IMR-90 (cell line): ENCODE results near the gene CATSPERB. TPM values are rescaled to one million over a fixed set of nuclear protein-coding genes. Genes with fewer than 3 reads are reported as not detected.

Source experiments
- ATAC-seq: fragments of 200-7000 bp; cut with Tn5 transposase; 2 replicates; pipeline ENCODE4 v1.9.1; 2020; ENCODE audit warnings: low read depth, mild to moderate bottlenecking, moderate library complexity
- BruUV-seq: library from RNA; stranded (reverse); fragments of 400-500 nt; replicated peaks from 2 replicates; lab custom pipeline; 2021; lab: Mats Ljungman, UMichigan
- CTCF ChIA-PET: fragments of 300-600 bp; formaldehyde crosslinking; extraction: SDS; loops from one replicate; lab custom pipeline; 2021; ENCODE audit warnings: antibody characterized with exemption; lab: Yijun Ruan, JAX
- POLR2A ChIA-PET: fragments of 300-600 bp; sonication (Branson Sonifier 250); formaldehyde crosslinking; loops from one replicate; lab custom pipeline; 2022; ENCODE audit warnings: antibody characterized with exemption; ENCODE audit not compliant: unreplicated experiment; lab: Charles Lee
- DNase-seq: peaks from one replicate; pipeline ENCODE4 v3.0.0; 2013
- H2AFZ ChIP-seq: replicated peaks from 2 replicates; pipeline ENCODE3; 2013; ENCODE audit warnings: low read length, mild to moderate bottlenecking; ENCODE audit not compliant: poor library complexity
- H2AK5ac ChIP-seq: 2 replicates; pipeline ENCODE4 v1.6.1; 2013; ENCODE audit warnings: low read depth, low read length, inconsistent platforms
- H2AK9ac ChIP-seq: replicated peaks from 2 replicates; pipeline ENCODE3; 2013; ENCODE audit warnings: mild to moderate bottlenecking, low read depth, low read length, moderate library complexity; ENCODE audit not compliant: poor library complexity
- H2BK120ac ChIP-seq: 2 replicates; pipeline ENCODE4 v1.6.1; 2013; ENCODE audit warnings: low read depth, low read length, inconsistent platforms
- H2BK15ac ChIP-seq: 3 replicates; pipeline ENCODE4 v1.6.1; 2013; ENCODE audit warnings: low read depth, low read length, inconsistent platforms
- H2BK20ac ChIP-seq: 2 replicates; pipeline ENCODE4 v1.6.1; 2013; ENCODE audit warnings: low read depth, mild to moderate bottlenecking, inconsistent platforms, low read length, moderate library complexity
- H2BK5ac ChIP-seq: 2 replicates; pipeline ENCODE4 v1.6.1; 2013; ENCODE audit warnings: mild to moderate bottlenecking, low read depth, low read length, inconsistent platforms; ENCODE audit not compliant: poor library complexity, severe bottlenecking
- H3K14ac ChIP-seq: replicated peaks from 2 replicates; pipeline ENCODE4 v1.6.1; 2013; ENCODE audit warnings: low read depth, low read length, inconsistent platforms
- H3K18ac ChIP-seq: 2 replicates; pipeline ENCODE4 v1.6.1; 2013; ENCODE audit warnings: low read depth, low read length, control low read depth
- H3K23ac ChIP-seq: 2 replicates; pipeline ENCODE4 v1.6.1; 2013; ENCODE audit warnings: low read depth, low read length, inconsistent platforms
- H3K27ac ChIP-seq: 2 replicates; pipeline ENCODE4 v1.5.1; 2013; ENCODE audit warnings: mild to moderate bottlenecking, control low read depth, low read length; ENCODE audit not compliant: insufficient read depth
- H3K27me3 ChIP-seq: 2 replicates; pipeline ENCODE4 v1.6.1; 2013; ENCODE audit warnings: low read length; ENCODE audit not compliant: control insufficient read depth, insufficient read depth
- H3K36me3 ChIP-seq: 2 replicates; pipeline ENCODE4 v1.6.1; 2013; ENCODE audit warnings: low read length, mixed read lengths; ENCODE audit not compliant: control insufficient read depth, insufficient read depth
- H3K4ac ChIP-seq: 2 replicates; pipeline ENCODE4 v1.6.1; 2013; ENCODE audit warnings: low read depth, low read length, inconsistent platforms
- H3K4me1 ChIP-seq: 2 replicates; pipeline ENCODE4 v1.6.1; 2013; ENCODE audit warnings: low read length, mixed read lengths; ENCODE audit not compliant: control insufficient read depth, insufficient read depth
- H3K4me2 ChIP-seq: 2 replicates; pipeline ENCODE4 v1.6.1; 2013; ENCODE audit warnings: low read depth, mild to moderate bottlenecking, control low read depth, low read length, moderate library complexity
- H3K4me3 ChIP-seq: 2 replicates; pipeline ENCODE4 v1.5.1; 2013; ENCODE audit warnings: low read depth, mild to moderate bottlenecking, control low read depth, low read length, moderate library complexity; ENCODE audit not compliant: insufficient read depth
- H3K56ac ChIP-seq: 2 replicates; pipeline ENCODE4 v1.6.1; 2013; ENCODE audit warnings: low read length, inconsistent platforms; ENCODE audit not compliant: insufficient read depth; ENCODE audit errors: extremely low read depth
- H3K79me1 ChIP-seq, 2 experiments: 2 replicates each; pipeline ENCODE4 v1.6.1; 2013; ENCODE audit warnings: low read length in 2 of 2, inconsistent platforms in 1 of 2, low read depth in 1 of 2
- H3K9ac ChIP-seq: 2 replicates; pipeline ENCODE4 v1.6.1; 2013; ENCODE audit warnings: low read depth, low read length, control low read depth
- H3K9me1 ChIP-seq: 2 replicates; pipeline ENCODE4 v1.6.1; 2013; ENCODE audit warnings: low read length, inconsistent platforms; ENCODE audit not compliant: insufficient read depth
- H3K9me3 ChIP-seq: 2 replicates; pipeline ENCODE4 v1.6.1; 2013; ENCODE audit warnings: low read length; ENCODE audit not compliant: control insufficient read depth, insufficient read depth
- H4K20me1 ChIP-seq: 2 replicates; pipeline ENCODE4 v1.6.1; 2013; ENCODE audit warnings: low read length, inconsistent platforms; ENCODE audit not compliant: insufficient read depth
- H4K5ac ChIP-seq: 2 replicates; pipeline ENCODE4 v1.6.1; 2013; ENCODE audit warnings: mild to moderate bottlenecking, low read depth, low read length, control low read depth
- H4K8ac ChIP-seq, 2 experiments: 2 replicates each; pipeline ENCODE4 v1.6.1; 2013; ENCODE audit warnings: low read depth in 2 of 2, low read length in 2 of 2, control low read depth in 1 of 2, inconsistent platforms in 1 of 2
- H4K91ac ChIP-seq: 2 replicates; pipeline ENCODE4 v1.6.1; 2013; ENCODE audit warnings: low read depth, low read length, inconsistent platforms; ENCODE audit not compliant: insufficient read depth
- dilution Hi-C: fragments of 300-500 bp; cut with HindIII; formaldehyde crosslinking; loops from one replicate; pipeline ENCODE4 v1.14.3; 2018; ENCODE audit warnings: low sequenced_read_pairs; ENCODE audit not compliant: unreplicated experiment
- in situ Hi-C: fragments of 300-500 bp; cut with MboI; formaldehyde crosslinking; loops from 3 replicates; pipeline ENCODE4 v1.14.3; 2019; ENCODE audit warnings: low sequenced_read_pairs, inconsistent platforms, mixed read lengths
- intact Hi-C: fragments of 100-400 bp; cut with micrococcal nuclease; formaldehyde crosslinking; loops from 2 replicates; pipeline ENCODE4 v1.10.0; 2022
- polyA plus RNA-seq, 3 experiments: library from polyadenylated mRNA; depleted of rRNA; stranded (reverse); fragments of >200 nt; gene quantifications; 2 replicates each; pipeline ENCODE4 v1.2.3, GENCODE V29; 2012; ENCODE audit warnings: low replicate concordance in 1 of 3
- total RNA-seq: library from RNA; depleted of rRNA; stranded (reverse); fragments of >200 nt; gene quantifications from 2 replicates; pipeline ENCODE4 v1.2.3, GENCODE V29; 2012
- TF ChIP-seq, protein P1 (sequence below): conservative IDR thresholded peaks from 2 replicates; pipeline ENCODE4 v1.5.1; 2012; ENCODE audit warnings: mild to moderate bottlenecking, low read depth, low read length, improper control_type of control experiment

CATSPERB gene
- total and polyA plus RNA-seq, 2 of the 4 experiments (the other 2 are of a cell fraction): not detected

DNA sequence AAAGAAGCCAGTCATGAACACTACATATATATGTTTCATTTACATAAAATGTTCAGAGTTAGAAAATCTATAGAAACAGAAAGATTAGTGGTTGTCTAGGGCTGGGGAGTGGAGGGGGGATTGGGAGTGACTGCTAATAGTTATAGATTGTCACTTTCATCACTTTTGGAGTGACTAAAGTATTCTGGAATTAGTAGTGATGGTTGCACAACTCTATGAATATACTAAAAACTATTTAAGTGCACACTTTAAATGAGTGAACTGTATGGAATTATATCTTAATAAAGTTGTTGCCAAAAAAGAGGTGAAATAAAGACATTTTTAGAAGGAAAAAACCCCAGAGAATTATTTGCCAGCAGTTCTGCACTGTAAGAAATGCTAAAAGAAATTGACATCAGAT, 9.5 kb downstream of the CATSPERB start:
- TF ChIP-seq, protein P1, sequence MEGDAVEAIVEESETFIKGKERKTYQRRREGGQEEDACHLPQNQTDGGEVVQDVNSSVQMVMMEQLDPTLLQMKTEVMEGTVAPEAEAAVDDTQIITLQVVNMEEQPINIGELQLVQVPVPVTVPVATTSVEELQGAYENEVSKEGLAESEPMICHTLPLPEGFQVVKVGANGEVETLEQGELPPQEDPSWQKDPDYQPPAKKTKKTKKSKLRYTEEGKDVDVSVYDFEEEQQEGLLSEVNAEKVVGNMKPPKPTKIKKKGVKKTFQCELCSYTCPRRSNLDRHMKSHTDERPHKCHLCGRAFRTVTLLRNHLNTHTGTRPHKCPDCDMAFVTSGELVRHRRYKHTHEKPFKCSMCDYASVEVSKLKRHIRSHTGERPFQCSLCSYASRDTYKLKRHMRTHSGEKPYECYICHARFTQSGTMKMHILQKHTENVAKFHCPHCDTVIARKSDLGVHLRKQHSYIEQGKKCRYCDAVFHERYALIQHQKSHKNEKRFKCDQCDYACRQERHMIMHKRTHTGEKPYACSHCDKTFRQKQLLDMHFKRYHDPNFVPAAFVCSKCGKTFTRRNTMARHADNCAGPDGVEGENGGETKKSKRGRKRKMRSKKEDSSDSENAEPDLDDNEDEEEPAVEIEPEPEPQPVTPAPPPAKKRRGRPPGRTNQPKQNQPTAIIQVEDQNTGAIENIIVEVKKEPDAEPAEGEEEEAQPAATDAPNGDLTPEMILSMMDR: no peak
- Histone ChIP-seq H3K27me3 (no peaks in the 10 kb centered on the region), H4K8ac (no peak overlapping the region), H3K4ac (no peak overlapping the region), H3K79me1 (no peaks in the 10 kb centered on the region), H2AK9ac (no peak overlapping the region), H2BK15ac (no peak overlapping the region), H3K14ac (no peak overlapping the region), H2BK5ac (no peak overlapping the region), H3K9me3 (no peaks in the 10 kb centered on the region), H2BK120ac (no peak overlapping the region), H4K5ac (no peak overlapping the region), H3K9me1 (no peaks in the 10 kb centered on the region), H3K27ac (no peak overlapping the region), H3K9ac (no peak overlapping the region), H3K36me3 (no peaks in the 10 kb centered on the region), H2AK5ac (no peak overlapping the region), H3K23ac (no peak overlapping the region), H3K4me3 (no peak overlapping the region), H2BK20ac (no peak overlapping the region), H3K56ac (no peak overlapping the region), H3K4me2 (no peak overlapping the region), H4K20me1 (no peaks in the 10 kb centered on the region), H2AFZ (no peak overlapping the region), H3K4me1 (no peaks in the 10 kb centered on the region), H4K91ac (no peak overlapping the region), H3K18ac (no peak overlapping the region)
- intact Hi-C loops (no loop called here), dilution Hi-C loops (no loop called here), in situ Hi-C loops (no loop called here)
- ChIA-PET CTCF (no interaction called here), POLR2A (no interaction called here)
- DNase-seq (no peak), ATAC-seq (no peak)
- no TSS peak for BruUV-seq
